ENCODE results near the gene TMEM30B. TPM values are rescaled to one million over a fixed set of nuclear protein-coding genes. Genes with fewer than 3 reads are reported as not detected.
A peak's percentile ranks its signal among the peaks of the same experiment; 100 is the strongest.

The TMEM30B gene
- total and polyA plus RNA-seq, 2 of the 13 experiments (the other 11 are each of a cell fraction or from before 2014, with no cell fraction given) = not detected

- no peak for TF ChIP-seq ZNF777 (CRISPR knock-in tag; IDR thresholded peaks at IDR 0.05)
- TF ChIP-seq ZZZ3 (CRISPR knock-in tag; IDR thresholded peaks at IDR 0.05; ENCODE audit: borderline replicate concordance) = no peak
- TF ChIP-seq ZBED4 (CRISPR knock-in tag; IDR thresholded peaks at IDR 0.05; ENCODE audit: borderline replicate concordance) = no peak
- TF ChIP-seq ZSCAN29 (CRISPR knock-in tag; conservative IDR thresholded peaks at IDR 0.05) = no peak
- TF ChIP-seq PAF1 (CRISPR knock-in tag; IDR thresholded peaks at IDR 0.05) = no peak
- TF ChIP-seq TBX2 (CRISPR knock-in tag; IDR thresholded peaks at IDR 0.05; ENCODE audit: borderline replicate concordance) = no peak
- no peak for TF ChIP-seq FOSL1 (CRISPR knock-in tag; IDR thresholded peaks at IDR 0.05; ENCODE audit: borderline replicate concordance)
- TF ChIP-seq SNRNP70 (IDR thresholded peaks at IDR 0.05; ENCODE audit: low read depth, low read length) = no peak
These were observed 23.6 kb downstream of the TMEM30B start (continued) for GRCh38 chr14:61257469-61258057.

- Histone ChIP-seq H3K36me3 (replicated peaks in 1 of 2; ENCODE audit: control insufficient read depth in 1 of 2, insufficient read depth in 2 of 2, low read length in 2 of 2) (no peaks in the 10 kb centered on the region), H3K4me2 (ENCODE audit: low read depth, low read length) (peak overlapping the region; percentile 39), H3K4me3 (replicated peaks in 1 of 3; ENCODE audit: insufficient read depth in 1 of 3, low read depth in 2 of 3, low read length in 3 of 3) (peak overlapping the region in 1 of 3 experiments; percentile 2; a peak in 1 of 6 replicates), H3K79me2 (ENCODE audit: insufficient read depth, low read length) (no peaks in the 10 kb centered on the region), H3K27me3 (ENCODE audit: control insufficient read depth in 1 of 2, insufficient read depth in 2 of 2, low read length in 2 of 2) (no peaks in the 10 kb centered on the region; a peak in 2 of 5 replicates), H4K20me1 (ENCODE audit: insufficient read depth, low read length) (no peaks in the 10 kb centered on the region), H3K9ac (ENCODE audit: insufficient read depth, low read depth, low read length) (no peak overlapping the region), H3K27ac (ENCODE audit: extremely low read length, insufficient read depth, low read length) (no peak overlapping the region), H3K4me1 (ENCODE audit: insufficient read depth, low read length) (peaks cover 24% of the 10 kb centered on the region), H2AFZ (ENCODE audit: low read length) (no peak overlapping the region), H3K9me3 (ENCODE audit: low read length) (no peaks in the 10 kb centered on the region)
- intact Hi-C loops (cut with micrococcal nuclease; ENCODE audit: unreplicated experiment) (no loop called here), in situ Hi-C loops (cut with HindIII; ENCODE audit: extremely low pct_ligation_motif_present, low pct_unique_long_range_greater_than_20kb) (loop anchor here (10.0 kb wide), 2 partner anchors 632 to 912 kb away; no protein-coding TSS in a partner anchor)
- POLR2A ChIA-PET = no interaction called here
- WGBS (ENCODE audit: low lambda C conversion rate) = 48% methylated on average over 6 of the region's 6 CpGs
- ATAC-seq (peak; percentile 35; the same call in 1 of the 3 replicates), DNase-seq (ENCODE audit: low spot score) (peak; percentile 16), FAIRE-seq (no peak)
- CTCF ChIA-PET (ENCODE audit: low intra/inter-chr PET ratio, low total read pairs) = no interaction called here
- BruUV-seq (replicated peaks) = no TSS peak
- TF ChIP-seq TCF7 (IDR thresholded peaks at IDR 0.05; ENCODE audit: low read depth) = peak; percentile 18; the same call in 1 of the 2 replicates
- 0 out of 2 replicates have a peak, but pooled peaks have one; percentile 20 for TF ChIP-seq ZNF317 (CRISPR knock-in tag; IDR thresholded peaks at IDR 0.05)
- no peak for TF ChIP-seq ZNF431 (CRISPR knock-in tag; IDR thresholded peaks at IDR 0.05; ENCODE audit: borderline replicate concordance, low read depth)
- TF ChIP-seq ZNF644 (CRISPR knock-in tag; IDR thresholded peaks at IDR 0.05; ENCODE audit: low read depth) = no peak
- no peak for TF ChIP-seq E2F2 (CRISPR knock-in tag; IDR thresholded peaks at IDR 0.05; ENCODE audit: borderline replicate concordance)
- peak; percentile 53 to 62; a peak in 1 of 4 replicates for TF ChIP-seq NR2F1 (CRISPR knock-in tag; IDR thresholded peaks at IDR 0.05)
- peak; percentile 74 for TF ChIP-seq NR2C2 (CRISPR knock-in tag; IDR thresholded peaks at IDR 0.05; ENCODE audit: borderline replicate concordance)
- peak; percentile 51; the same call in 1 of the 2 replicates for TF ChIP-seq TFAP4 (IDR thresholded peaks at IDR 0.05; ENCODE audit: borderline replicate concordance, low read depth)
These were observed 24.2 kb downstream of the TMEM30B start for GRCh38 chr14:61256826-61257468.

All from HepG2 (cell line).